ENCODE results near the gene CHD5.

GRCh38 chr1:6056572-6056948, 123.6 kb downstream of the CHD5 start:
- no peak for TF ChIP-seq POLR2A (IDR thresholded peaks at IDR 0.05)
- no peak for TF ChIP-seq CTCF (IDR thresholded peaks at IDR 0.05)
